GM06990 (cell line): ENCODE measurements around the gene GDPD4.

Experiments
- DNase-seq: peaks from one replicate; pipeline ENCODE4 v3.0.0-alpha.2; 2011; ENCODE audit not compliant: insufficient read length; ENCODE audit errors: extremely low read depth
- H3K27me3 ChIP-seq: replicated peaks from 2 replicates; pipeline ENCODE4 v1.6.0; 2011; ENCODE audit warnings: low read length; ENCODE audit not compliant: control insufficient read depth, insufficient read depth
- H3K36me3 ChIP-seq: 2 replicates; pipeline ENCODE4 v1.5.1; 2011; ENCODE audit warnings: low read length; ENCODE audit not compliant: control insufficient read depth, insufficient read depth
- H3K4me3 ChIP-seq: replicated peaks from 2 replicates; pipeline ENCODE4 v1.5.1; 2011; ENCODE audit warnings: low read depth, mild to moderate bottlenecking, control low read depth, low read length
- CTCF ChIP-seq: IDR thresholded peaks from 2 replicates; pipeline ENCODE4 v1.5.1; 2011; ENCODE audit warnings: low read length, control low read depth, mild to moderate bottlenecking, inconsistent platforms; ENCODE audit not compliant: insufficient read depth, poor library complexity, severe bottlenecking

GDPD4 gene

GRCh38 chr11:77250881-77251640 is 50.4 kb downstream of the GDPD4 start:
- Histone ChIP-seq H3K27me3 (no peaks in the 10 kb centered on the region), H3K36me3 (no peaks in the 10 kb centered on the region), H3K4me3 (no peak overlapping the region)
- TF ChIP-seq CTCF, result no peak
- DNase-seq, result no peak

DNA sequence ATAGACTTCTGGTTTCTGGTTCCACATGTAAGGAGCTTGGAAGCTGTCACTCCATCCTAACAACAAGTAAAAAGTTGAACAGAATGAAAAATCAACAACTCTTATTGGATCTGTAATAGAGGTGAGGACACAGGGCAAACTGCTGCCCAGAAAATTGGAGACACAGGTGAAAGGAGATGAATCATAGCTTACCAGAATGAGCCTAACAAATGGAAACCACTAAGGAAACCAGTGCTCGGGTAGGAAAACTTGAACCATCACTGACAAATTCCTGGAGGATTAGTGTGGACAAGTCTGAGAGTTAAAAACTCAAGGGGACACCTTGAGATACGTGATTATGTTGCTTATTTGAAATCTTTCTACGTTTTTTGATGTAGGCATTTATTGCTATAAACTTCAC is 52.1 kb downstream of the GDPD4 start:
- Histone ChIP-seq H3K36me3 (no peaks in the 10 kb centered on the region), H3K27me3 (no peaks in the 10 kb centered on the region), H3K4me3 (no peak overlapping the region)
- DNase-seq, result no peak
- TF ChIP-seq CTCF, result no peak

DNA sequence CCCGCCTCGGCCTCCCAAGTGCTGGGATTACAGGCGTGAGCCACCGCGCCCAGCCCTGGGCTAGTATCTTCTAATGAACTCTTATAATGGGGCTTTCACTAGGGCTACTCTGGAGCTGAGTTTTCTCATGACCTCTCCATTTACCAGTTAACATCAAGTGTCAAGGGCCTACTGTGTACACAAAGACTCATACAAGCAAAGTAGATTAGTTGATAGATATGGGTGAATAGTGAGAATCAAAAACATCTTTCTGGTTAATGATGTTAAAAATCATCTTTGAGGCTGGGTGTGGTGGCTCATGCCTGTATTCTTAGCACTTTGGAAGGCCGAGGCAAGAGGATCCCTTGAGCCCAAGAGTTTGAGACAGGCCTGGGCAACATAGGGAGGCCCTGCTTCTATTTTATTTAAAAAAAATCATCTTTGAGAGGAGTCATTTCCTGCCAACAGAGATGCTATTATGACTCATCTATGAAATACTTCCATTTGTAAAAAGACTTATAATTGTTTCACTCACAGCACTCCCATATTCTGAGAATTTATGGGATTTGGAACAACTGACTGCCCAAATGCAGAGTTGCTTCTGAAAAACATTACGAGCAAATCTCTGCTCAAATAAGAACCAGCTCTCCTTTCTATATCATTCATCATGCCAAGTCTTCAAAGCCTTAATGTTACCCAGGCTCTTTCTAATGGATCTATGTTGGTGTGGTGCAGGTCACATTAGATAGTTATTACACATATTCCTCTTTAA is 57.0 kb downstream of the GDPD4 start:
- no peak for DNase-seq
- no peaks in the 10 kb centered on the region for H3K27me3 ChIP-seq
- no peaks in the 10 kb centered on the region for H3K36me3 ChIP-seq
- H3K4me3 ChIP-seq, result no peak overlapping the region
- TF ChIP-seq CTCF, result no peak

DNA sequence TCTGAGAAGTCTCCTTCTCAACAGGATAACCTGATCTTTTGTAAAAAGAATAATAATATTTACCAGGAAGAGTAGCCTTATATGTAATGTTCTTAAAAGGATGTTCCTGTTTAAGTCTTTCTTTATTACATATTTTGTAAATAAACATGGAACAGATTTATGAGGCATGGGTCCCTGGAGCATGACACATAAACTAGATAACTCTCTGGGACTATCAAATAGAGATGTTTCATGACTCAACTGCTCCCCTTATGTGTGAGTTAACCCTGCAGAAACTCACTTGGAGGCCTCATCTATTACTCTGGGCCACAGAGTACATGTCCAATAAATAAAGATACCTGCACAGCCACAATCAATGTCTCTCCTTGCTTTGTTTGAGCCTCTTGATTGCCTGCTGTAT is 64.6 kb downstream of the GDPD4 start:
- Histone ChIP-seq H3K4me3 (no peak overlapping the region), H3K36me3 (no peaks in the 10 kb centered on the region), H3K27me3 (no peaks in the 10 kb centered on the region; the same call in 1 of the 2 replicates)
- TF ChIP-seq CTCF, result no peak
- no peak for DNase-seq

GRCh38 chr11:77233011-77233410 is 68.5 kb downstream of the GDPD4 start:
- H3K36me3 ChIP-seq, result no peaks in the 10 kb centered on the region
- no peak for DNase-seq
- H3K27me3 ChIP-seq, result no peaks in the 10 kb centered on the region; the same call in none of the 2 replicates
- H3K4me3 ChIP-seq, result no peak overlapping the region
- no peak for TF ChIP-seq CTCF
